Measurements from ENCODE around the gene COQ2.

COQ2 gene

GRCh38 chr4:83255584-83255983, 29.0 kb downstream of the COQ2 start:
- TF ChIP-seq, protein P1, sequence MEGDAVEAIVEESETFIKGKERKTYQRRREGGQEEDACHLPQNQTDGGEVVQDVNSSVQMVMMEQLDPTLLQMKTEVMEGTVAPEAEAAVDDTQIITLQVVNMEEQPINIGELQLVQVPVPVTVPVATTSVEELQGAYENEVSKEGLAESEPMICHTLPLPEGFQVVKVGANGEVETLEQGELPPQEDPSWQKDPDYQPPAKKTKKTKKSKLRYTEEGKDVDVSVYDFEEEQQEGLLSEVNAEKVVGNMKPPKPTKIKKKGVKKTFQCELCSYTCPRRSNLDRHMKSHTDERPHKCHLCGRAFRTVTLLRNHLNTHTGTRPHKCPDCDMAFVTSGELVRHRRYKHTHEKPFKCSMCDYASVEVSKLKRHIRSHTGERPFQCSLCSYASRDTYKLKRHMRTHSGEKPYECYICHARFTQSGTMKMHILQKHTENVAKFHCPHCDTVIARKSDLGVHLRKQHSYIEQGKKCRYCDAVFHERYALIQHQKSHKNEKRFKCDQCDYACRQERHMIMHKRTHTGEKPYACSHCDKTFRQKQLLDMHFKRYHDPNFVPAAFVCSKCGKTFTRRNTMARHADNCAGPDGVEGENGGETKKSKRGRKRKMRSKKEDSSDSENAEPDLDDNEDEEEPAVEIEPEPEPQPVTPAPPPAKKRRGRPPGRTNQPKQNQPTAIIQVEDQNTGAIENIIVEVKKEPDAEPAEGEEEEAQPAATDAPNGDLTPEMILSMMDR (IDR thresholded peaks at IDR 0.05) = no peak
- H3K27me3 Mint-ChIP-seq (ENCODE audit: low read depth, poor library complexity) = peaks cover 4% of the 10 kb centered on the region
- H3K4me1 Mint-ChIP-seq = peaks cover 22% of the 10 kb centered on the region
- H3K36me3 Mint-ChIP-seq (ENCODE audit: low read depth) = peaks cover 11% of the 10 kb centered on the region
- no peak overlapping the region for H3K4me3 Mint-ChIP-seq
- H3K9me3 Mint-ChIP-seq = no peaks in the 10 kb centered on the region
- no peak for DNase-seq
- H3K27ac Mint-ChIP-seq = no peak overlapping the region

- H3K9me3 Mint-ChIP-seq = no peaks in the 10 kb centered on the region
- no peak overlapping the region for H3K4me3 Mint-ChIP-seq
- DNase-seq = peak; percentile 63
- no peak overlapping the region for H3K27ac Mint-ChIP-seq
- peaks cover 4% of the 10 kb centered on the region for H3K27me3 Mint-ChIP-seq (ENCODE audit: low read depth, poor library complexity)
- peaks cover 6% of the 10 kb centered on the region for H3K36me3 Mint-ChIP-seq (ENCODE audit: low read depth)
- TF ChIP-seq, protein P1 (IDR thresholded peaks at IDR 0.05) = peak; percentile 69
- H3K4me1 Mint-ChIP-seq = peaks cover 20% of the 10 kb centered on the region
Observed at GRCh38 chr4:83252782-83253405, 31.7 kb downstream of the COQ2 start.

DNA sequence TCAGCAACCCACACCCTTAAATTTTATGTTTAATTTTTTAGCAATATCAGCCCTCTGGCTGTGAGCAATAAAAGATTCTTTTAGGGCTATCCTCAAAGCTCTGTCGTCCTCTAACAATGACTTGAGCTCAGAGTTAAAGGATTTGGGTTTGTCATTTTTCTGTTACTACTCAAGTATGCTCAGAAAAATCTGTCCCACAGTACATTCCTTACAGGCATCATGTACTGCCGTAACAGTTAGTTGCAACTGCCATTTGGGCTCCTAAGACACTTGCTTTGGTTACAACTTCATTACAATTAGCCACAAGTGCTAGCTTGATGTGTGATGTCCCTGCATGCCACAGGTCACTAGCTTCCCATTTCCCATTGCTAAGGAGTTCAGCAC, 33.2 kb downstream of the COQ2 start:
- H3K4me1 Mint-ChIP-seq = peaks cover 12% of the 10 kb centered on the region
- H3K4me3 Mint-ChIP-seq = no peak overlapping the region
- TF ChIP-seq, protein P1 (IDR thresholded peaks at IDR 0.05) = no peak
- DNase-seq = no peak
- H3K36me3 Mint-ChIP-seq (ENCODE audit: low read depth) = no peaks in the 10 kb centered on the region
- H3K27ac Mint-ChIP-seq = no peak overlapping the region
- H3K9me3 Mint-ChIP-seq = no peaks in the 10 kb centered on the region
- H3K27me3 Mint-ChIP-seq (ENCODE audit: low read depth, poor library complexity) = peaks cover 6% of the 10 kb centered on the region

DNA sequence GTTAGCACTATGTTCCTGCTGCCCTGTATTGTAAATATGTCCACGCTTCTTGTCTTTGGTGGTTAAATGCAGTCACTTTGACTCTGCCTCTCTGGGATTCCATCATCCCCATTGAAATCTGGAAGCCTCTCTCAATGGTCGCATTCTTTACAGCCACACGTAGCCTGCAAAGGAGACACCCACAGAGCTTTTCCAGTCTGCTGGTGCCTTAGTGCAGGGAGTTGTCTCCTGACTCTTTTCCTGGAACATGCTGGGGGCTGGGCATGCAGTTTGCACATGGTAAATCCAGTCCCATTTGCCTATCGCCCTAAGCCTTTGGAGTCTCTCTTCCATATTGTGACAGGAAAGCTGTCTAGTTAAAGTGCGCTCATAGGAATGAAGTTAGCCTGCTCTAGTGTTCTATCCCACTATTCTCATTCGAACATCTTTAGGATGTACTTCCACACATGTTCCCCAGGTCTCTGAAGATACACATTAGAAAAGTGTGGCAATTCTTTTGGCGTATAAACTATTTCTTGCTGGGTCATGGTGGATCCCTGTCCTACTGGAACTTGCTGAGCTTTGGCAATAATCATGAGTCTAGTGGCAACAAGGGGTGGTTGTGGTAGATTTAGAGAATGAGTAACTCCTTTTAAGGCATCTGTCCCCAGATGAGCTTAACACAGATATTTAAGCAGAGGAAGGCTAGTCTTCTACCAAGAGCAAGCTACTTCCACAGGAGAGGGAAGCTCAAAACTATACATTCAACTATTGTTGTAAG, 33.7 kb downstream of the COQ2 start:
- TF ChIP-seq, protein P1 (IDR thresholded peaks at IDR 0.05) = no peak
- peaks cover 8% of the 10 kb centered on the region for H3K4me1 Mint-ChIP-seq
- no peak overlapping the region for H3K27ac Mint-ChIP-seq
- peaks cover 2% of the 10 kb centered on the region for H3K9me3 Mint-ChIP-seq
- H3K36me3 Mint-ChIP-seq (ENCODE audit: low read depth) = no peaks in the 10 kb centered on the region
- H3K27me3 Mint-ChIP-seq (ENCODE audit: low read depth, poor library complexity) = peaks cover 6% of the 10 kb centered on the region
- no peak for DNase-seq
- H3K4me3 Mint-ChIP-seq = no peak overlapping the region

- TF ChIP-seq, protein P1 (IDR thresholded peaks at IDR 0.05) = no peak
- no peak overlapping the region for H3K4me3 Mint-ChIP-seq
- H3K9me3 Mint-ChIP-seq = peaks cover 22% of the 10 kb centered on the region
- H3K27ac Mint-ChIP-seq = no peak overlapping the region
- H3K4me1 Mint-ChIP-seq = peaks cover 4% of the 10 kb centered on the region
- peaks cover 6% of the 10 kb centered on the region for H3K36me3 Mint-ChIP-seq (ENCODE audit: low read depth)
- DNase-seq = no peak
- H3K27me3 Mint-ChIP-seq (ENCODE audit: low read depth, poor library complexity) = peaks cover 6% of the 10 kb centered on the region
Observed at GRCh38 chr4:83248486-83248885, 36.1 kb downstream of the COQ2 start.

Measured in nephron progenitor cell (in vitro differentiated cells).